ENCODE data around the gene REXO5.

DNA sequence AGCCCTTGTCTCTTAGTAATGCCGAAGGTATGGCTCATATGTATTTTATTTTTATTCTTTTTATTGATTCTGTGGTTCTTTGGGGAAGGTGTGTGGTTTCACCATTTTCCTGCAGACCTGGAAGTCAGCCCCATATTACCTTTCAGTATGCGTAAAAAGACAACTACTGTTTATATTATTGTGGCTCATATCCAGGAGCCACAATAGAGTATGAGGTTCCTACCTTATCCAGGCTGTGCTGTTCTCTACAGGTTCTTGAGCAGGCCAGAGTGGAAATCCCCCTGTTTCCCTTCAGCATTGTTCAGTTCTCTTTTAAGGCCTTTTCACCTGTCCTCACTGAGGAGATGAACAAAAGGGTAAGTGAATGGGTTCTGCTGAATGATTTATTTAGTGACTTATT is 33.2 kb downstream of the REXO5 start:
- TF ChIP-seq, protein P1, sequence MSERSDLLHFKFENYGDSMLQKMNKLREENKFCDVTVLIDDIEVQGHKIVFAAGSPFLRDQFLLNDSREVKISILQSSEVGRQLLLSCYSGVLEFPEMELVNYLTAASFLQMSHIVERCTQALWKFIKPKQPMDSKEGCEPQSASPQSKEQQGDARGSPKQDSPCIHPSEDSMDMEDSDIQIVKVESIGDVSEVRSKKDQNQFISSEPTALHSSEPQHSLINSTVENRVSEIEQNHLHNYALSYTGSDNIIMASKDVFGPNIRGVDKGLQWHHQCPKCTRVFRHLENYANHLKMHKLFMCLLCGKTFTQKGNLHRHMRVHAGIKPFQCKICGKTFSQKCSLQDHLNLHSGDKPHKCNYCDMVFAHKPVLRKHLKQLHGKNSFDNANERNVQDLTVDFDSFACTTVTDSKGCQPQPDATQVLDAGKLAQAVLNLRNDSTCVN (CRISPR knock-in tag; IDR thresholded peaks at IDR 0.05) = no peak
- no peak for TF ChIP-seq GATA2 (CRISPR knock-in tag; IDR thresholded peaks at IDR 0.05)
- TF ChIP-seq, protein P2, sequence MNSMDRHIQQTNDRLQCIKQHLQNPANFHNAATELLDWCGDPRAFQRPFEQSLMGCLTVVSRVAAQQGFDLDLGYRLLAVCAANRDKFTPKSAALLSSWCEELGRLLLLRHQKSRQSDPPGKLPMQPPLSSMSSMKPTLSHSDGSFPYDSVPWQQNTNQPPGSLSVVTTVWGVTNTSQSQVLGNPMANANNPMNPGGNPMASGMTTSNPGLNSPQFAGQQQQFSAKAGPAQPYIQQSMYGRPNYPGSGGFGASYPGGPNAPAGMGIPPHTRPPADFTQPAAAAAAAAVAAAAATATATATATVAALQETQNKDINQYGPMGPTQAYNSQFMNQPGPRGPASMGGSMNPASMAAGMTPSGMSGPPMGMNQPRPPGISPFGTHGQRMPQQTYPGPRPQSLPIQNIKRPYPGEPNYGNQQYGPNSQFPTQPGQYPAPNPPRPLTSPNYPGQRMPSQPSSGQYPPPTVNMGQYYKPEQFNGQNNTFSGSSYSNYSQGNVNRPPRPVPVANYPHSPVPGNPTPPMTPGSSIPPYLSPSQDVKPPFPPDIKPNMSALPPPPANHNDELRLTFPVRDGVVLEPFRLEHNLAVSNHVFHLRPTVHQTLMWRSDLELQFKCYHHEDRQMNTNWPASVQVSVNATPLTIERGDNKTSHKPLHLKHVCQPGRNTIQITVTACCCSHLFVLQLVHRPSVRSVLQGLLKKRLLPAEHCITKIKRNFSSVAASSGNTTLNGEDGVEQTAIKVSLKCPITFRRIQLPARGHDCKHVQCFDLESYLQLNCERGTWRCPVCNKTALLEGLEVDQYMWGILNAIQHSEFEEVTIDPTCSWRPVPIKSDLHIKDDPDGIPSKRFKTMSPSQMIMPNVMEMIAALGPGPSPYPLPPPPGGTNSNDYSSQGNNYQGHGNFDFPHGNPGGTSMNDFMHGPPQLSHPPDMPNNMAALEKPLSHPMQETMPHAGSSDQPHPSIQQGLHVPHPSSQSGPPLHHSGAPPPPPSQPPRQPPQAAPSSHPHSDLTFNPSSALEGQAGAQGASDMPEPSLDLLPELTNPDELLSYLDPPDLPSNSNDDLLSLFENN (IDR thresholded peaks at IDR 0.05; ENCODE audit: low read depth in 2 of 2, low read length in 2 of 2) = no peak
- TF ChIP-seq ZBTB17 (CRISPR knock-in tag; IDR thresholded peaks at IDR 0.05) = no peak
- TF ChIP-seq RAD21 (CRISPR knock-in tag; conservative IDR thresholded peaks at IDR 0.05 in 1 of 2, IDR thresholded peaks at IDR 0.05 in 1 of 2) = no peak
- no peak for TF ChIP-seq TBL1XR1 (IDR thresholded peaks at IDR 0.05; ENCODE audit: low read length in 2 of 2)
- TF ChIP-seq SOX6 (IDR thresholded peaks at IDR 0.05) = no peak
- no peak for TF ChIP-seq POLR2A (conservative IDR thresholded peaks at IDR 0.05)
- no peak for TF ChIP-seq SRSF3 (IDR thresholded peaks at IDR 0.05; ENCODE audit: insufficient read depth, low read length)
